ENCODE results near the gene TWF2. TPM values are rescaled to one million over a fixed set of nuclear protein-coding genes. Genes with fewer than 3 reads are reported as not detected.
A peak's percentile ranks its signal among the peaks of the same experiment; 100 is the strongest.

The TWF2 gene
- total and polyA plus RNA-seq, 2 of the 13 experiments (the other 11 are each of a cell fraction or from before 2014, with no cell fraction given), result 45.5 to 108 TPM

GRCh38 chr3:52231502-52232278, 7.3 kb downstream of the TWF2 start (continued):
- TF ChIP-seq HNF1A (IDR thresholded peaks at IDR 0.05; ENCODE audit: low read depth) (no peak), HNF1A (CRISPR knock-in tag; IDR thresholded peaks at IDR 0.05; ENCODE audit: borderline replicate concordance) (peak; percentile 53; the same call in 1 of the 2 replicates), SNAI1 (CRISPR knock-in tag; IDR thresholded peaks at IDR 0.05; ENCODE audit: borderline replicate concordance) (no peak), UBTF (CRISPR knock-in tag; IDR thresholded peaks at IDR 0.05) (peak; percentile 46), RBM22 (optimal IDR thresholded peaks at IDR 0.05; ENCODE audit: low read length) (no peak), ZIK1 (CRISPR knock-in tag; IDR thresholded peaks at IDR 0.05; ENCODE audit: borderline replicate concordance, low read depth) (no peak), SOX6 (IDR thresholded peaks at IDR 0.05) (no peak), SOX6 (CRISPR knock-in tag; IDR thresholded peaks at IDR 0.05) (no peak), SP4 (CRISPR knock-in tag; IDR thresholded peaks at IDR 0.05) (no peak), ZNF256 (CRISPR knock-in tag; conservative IDR thresholded peaks at IDR 0.05) (no peak), CCDC6 (CRISPR knock-in tag; IDR thresholded peaks at IDR 0.05) (0 out of 2 replicates have a peak, but pooled peaks have one; percentile 57), SP140L (CRISPR knock-in tag; IDR thresholded peaks at IDR 0.05; ENCODE audit: borderline replicate concordance) (no peak), TFE3 (CRISPR knock-in tag; IDR thresholded peaks at IDR 0.05) (no peak), NFYB (CRISPR knock-in tag; IDR thresholded peaks at IDR 0.05) (no peak), KAT8 (CRISPR knock-in tag; IDR thresholded peaks at IDR 0.05) (no peak), ZNF296 (CRISPR knock-in tag; conservative IDR thresholded peaks at IDR 0.05) (no peak), CBX2 (IDR thresholded peaks at IDR 0.05; ENCODE audit: low read depth, low read length) (no peak), CBX2 (CRISPR knock-in tag; IDR thresholded peaks at IDR 0.05; ENCODE audit: low read depth) (no peak), ZBTB44 (CRISPR knock-in tag; IDR thresholded peaks at IDR 0.05) (no peak)
